ENCODE data around the gene FTO. TPM values are rescaled to one million over a fixed set of nuclear protein-coding genes. Genes with fewer than 3 reads are reported as not detected.

FTO gene
- total and polyA plus RNA-seq, 2 of the 13 experiments (the other 11 are each of a cell fraction or from before 2014, with no cell fraction given) = 41.6 to 55.8 TPM

DNA sequence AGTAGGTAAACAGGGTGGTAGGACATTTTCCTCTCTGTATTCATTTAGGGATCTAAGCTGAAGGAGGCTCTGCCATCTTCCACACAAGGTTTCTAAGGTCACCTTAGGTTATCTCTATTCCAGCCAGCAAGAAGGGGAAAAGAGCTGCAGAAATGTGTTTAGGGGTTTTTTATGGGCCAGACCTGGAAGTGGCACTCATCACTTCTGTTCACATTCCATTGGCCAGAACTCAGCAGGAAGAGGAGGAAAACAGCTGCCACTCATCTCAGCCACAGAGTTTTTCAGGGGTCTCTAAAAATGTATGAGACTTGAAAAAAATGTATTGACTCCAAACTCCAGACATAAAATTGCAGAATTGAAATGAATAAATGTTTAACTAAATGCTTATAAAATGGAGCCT lies 65.8 kb downstream of the FTO start (continued):
- TF ChIP-seq, protein P1, sequence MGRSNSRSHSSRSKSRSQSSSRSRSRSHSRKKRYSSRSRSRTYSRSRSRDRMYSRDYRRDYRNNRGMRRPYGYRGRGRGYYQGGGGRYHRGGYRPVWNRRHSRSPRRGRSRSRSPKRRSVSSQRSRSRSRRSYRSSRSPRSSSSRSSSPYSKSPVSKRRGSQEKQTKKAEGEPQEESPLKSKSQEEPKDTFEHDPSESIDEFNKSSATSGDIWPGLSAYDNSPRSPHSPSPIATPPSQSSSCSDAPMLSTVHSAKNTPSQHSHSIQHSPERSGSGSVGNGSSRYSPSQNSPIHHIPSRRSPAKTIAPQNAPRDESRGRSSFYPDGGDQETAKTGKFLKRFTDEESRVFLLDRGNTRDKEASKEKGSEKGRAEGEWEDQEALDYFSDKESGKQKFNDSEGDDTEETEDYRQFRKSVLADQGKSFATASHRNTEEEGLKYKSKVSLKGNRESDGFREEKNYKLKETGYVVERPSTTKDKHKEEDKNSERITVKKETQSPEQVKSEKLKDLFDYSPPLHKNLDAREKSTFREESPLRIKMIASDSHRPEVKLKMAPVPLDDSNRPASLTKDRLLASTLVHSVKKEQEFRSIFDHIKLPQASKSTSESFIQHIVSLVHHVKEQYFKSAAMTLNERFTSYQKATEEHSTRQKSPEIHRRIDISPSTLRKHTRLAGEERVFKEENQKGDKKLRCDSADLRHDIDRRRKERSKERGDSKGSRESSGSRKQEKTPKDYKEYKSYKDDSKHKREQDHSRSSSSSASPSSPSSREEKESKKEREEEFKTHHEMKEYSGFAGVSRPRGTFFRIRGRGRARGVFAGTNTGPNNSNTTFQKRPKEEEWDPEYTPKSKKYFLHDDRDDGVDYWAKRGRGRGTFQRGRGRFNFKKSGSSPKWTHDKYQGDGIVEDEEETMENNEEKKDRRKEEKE (IDR thresholded peaks at IDR 0.05) = no peak
- TF ChIP-seq ATM (IDR thresholded peaks at IDR 0.05; ENCODE audit: borderline replicate concordance) (no peak), ZNF569 (CRISPR knock-in tag; IDR thresholded peaks at IDR 0.05; ENCODE audit: borderline replicate concordance) (no peak)

DNA sequence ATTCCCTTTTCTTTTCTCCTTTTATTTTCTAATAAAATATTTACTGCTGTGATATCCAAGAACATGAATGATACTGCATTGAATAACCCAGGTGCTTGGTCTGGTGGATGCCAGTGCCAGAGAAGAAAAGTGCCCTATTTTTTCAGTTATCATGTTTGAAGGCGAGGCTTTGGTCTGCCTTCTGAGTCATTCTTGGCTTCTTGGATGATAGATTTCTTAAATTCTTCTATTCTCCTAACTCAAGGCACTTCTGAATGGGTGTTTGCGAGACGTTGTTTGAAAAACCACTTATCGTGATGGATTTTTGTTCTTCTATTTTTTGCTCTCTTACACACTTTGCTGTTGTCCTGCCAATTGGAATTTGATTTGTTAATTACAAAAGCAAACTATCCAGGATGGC lies 66.7 kb downstream of the FTO start:
- no peak for TF ChIP-seq ZNF160 (CRISPR knock-in tag; IDR thresholded peaks at IDR 0.05)
- H3K9ac ChIP-seq (ENCODE audit: insufficient read depth, low read depth, low read length) = no peak overlapping the region
- H3K79me2 ChIP-seq (ENCODE audit: insufficient read depth, low read length) = peaks cover 27% of the 10 kb centered on the region
- intact Hi-C loops (cut with micrococcal nuclease; ENCODE audit: unreplicated experiment) (loop anchor here (5.0 to 10.0 kb wide), 3 partner anchors 226 to 1252 kb away; partner anchors contain the start of gene IRX3), in situ Hi-C loops (cut with HindIII; ENCODE audit: extremely low pct_ligation_motif_present, low pct_unique_long_range_greater_than_20kb) (loop anchor here (10.0 to 25.0 kb wide), 2 partner anchors 417 to 514 kb away; partner anchors contain the start of gene IRX3)
- ChIA-PET POLR2A (no interaction called here), CTCF (ENCODE audit: low intra/inter-chr PET ratio, low total read pairs) (no interaction called here)
- no TSS peak for BruUV-seq (replicated peaks)
- no peak overlapping the region for H3K4me2 ChIP-seq (ENCODE audit: low read depth, low read length)
- H3K27ac ChIP-seq (ENCODE audit: extremely low read length, insufficient read depth, low read length) = no peak overlapping the region
- no peaks in the 10 kb centered on the region; the same call in 1 of the 2 replicates for H4K20me1 ChIP-seq (ENCODE audit: insufficient read depth, low read length)
- no peaks in the 10 kb centered on the region for H3K27me3 ChIP-seq (ENCODE audit: control insufficient read depth in 1 of 2, insufficient read depth in 2 of 2, low read length in 2 of 2)
- no peaks in the 10 kb centered on the region for H3K9me3 ChIP-seq (ENCODE audit: low read length)
- WGBS (ENCODE audit: low lambda C conversion rate) = 94% methylated on average over 4 of the region's 4 CpGs
- H3K4me1 ChIP-seq (ENCODE audit: insufficient read depth, low read length) = peaks cover 75% of the 10 kb centered on the region
- no peak overlapping the region for H2AFZ ChIP-seq (ENCODE audit: low read length)
- DNase-seq (ENCODE audit: low spot score) (no peak), FAIRE-seq (no peak), ATAC-seq (no peak)
- no peaks in the 10 kb centered on the region for H3K36me3 ChIP-seq (replicated peaks in 1 of 2; ENCODE audit: control insufficient read depth in 1 of 2, insufficient read depth in 2 of 2, low read length in 2 of 2)
- no peak overlapping the region for H3K4me3 ChIP-seq (replicated peaks in 1 of 3; ENCODE audit: insufficient read depth in 1 of 3, low read depth in 2 of 3, low read length in 3 of 3)
